Upper lobe of right lung (tissue), 1 donor: ENCODE results near the gene FGD5. TPM values are rescaled to one million over a fixed set of nuclear protein-coding genes. Genes with fewer than 3 reads are reported as not detected.
A peak's percentile ranks its signal among the peaks of the same experiment; 100 is the strongest.

ENCODE experiments used
- ATAC-seq: fragments of 200-7000 bp; cut with Tn5 transposase; one replicate; pipeline ENCODE4 v1.9.1; 2020; ENCODE audit warnings: mild to moderate bottlenecking, moderate library complexity
- DNase-seq: peaks from one replicate; pipeline ENCODE4 v3.0.0-alpha.2; 2020
- H3K27ac ChIP-seq: fragments of 200-600 bp; one replicate; pipeline ENCODE4 v1.8.0; 2022
- H3K27me3 ChIP-seq: fragments of 200-600 bp; one replicate; pipeline ENCODE4 v1.8.0; 2022; ENCODE audit warnings: mild to moderate bottlenecking
- H3K36me3 ChIP-seq: fragments of 200-600 bp; one replicate; pipeline ENCODE4 v1.8.0; 2022
- H3K4me1 ChIP-seq: fragments of 200-600 bp; one replicate; pipeline ENCODE4 v1.8.0; 2022
- H3K4me3 ChIP-seq: fragments of 200-600 bp; one replicate; pipeline ENCODE4 v1.8.0; 2022; ENCODE audit warnings: mild to moderate bottlenecking
- H3K9me3 ChIP-seq: fragments of 200-600 bp; one replicate; pipeline ENCODE4 v1.8.0; 2022
- intact Hi-C: fragments of 100-400 bp; cut with DNase I; formaldehyde crosslinking; loops from one replicate; pipeline ENCODE4 v1.11.0; 2022
- total RNA-seq: library from RNA; stranded (reverse); fragmentation: NEBNext Ultra II Directional; extraction: Animal tissue kit (Norgen Biotek cat#: 25700); gene quantifications from one replicate; pipeline ENCODE4 v1.2.1, GENCODE V29; 2021
- TF ChIP-seq, protein P1 (sequence below): fragments of 200-600 bp; IDR thresholded peaks from one replicate; pipeline ENCODE4 v1.8.0; 2022; ENCODE audit warnings: antibody characterized with exemption
- donor health status: DM: no; HTN: yes; CAD: no; lungs with severe emphysema.

Gene FGD5
- total RNA-seq, 1 donor from 2014 or later = 84.2 TPM

DNA sequence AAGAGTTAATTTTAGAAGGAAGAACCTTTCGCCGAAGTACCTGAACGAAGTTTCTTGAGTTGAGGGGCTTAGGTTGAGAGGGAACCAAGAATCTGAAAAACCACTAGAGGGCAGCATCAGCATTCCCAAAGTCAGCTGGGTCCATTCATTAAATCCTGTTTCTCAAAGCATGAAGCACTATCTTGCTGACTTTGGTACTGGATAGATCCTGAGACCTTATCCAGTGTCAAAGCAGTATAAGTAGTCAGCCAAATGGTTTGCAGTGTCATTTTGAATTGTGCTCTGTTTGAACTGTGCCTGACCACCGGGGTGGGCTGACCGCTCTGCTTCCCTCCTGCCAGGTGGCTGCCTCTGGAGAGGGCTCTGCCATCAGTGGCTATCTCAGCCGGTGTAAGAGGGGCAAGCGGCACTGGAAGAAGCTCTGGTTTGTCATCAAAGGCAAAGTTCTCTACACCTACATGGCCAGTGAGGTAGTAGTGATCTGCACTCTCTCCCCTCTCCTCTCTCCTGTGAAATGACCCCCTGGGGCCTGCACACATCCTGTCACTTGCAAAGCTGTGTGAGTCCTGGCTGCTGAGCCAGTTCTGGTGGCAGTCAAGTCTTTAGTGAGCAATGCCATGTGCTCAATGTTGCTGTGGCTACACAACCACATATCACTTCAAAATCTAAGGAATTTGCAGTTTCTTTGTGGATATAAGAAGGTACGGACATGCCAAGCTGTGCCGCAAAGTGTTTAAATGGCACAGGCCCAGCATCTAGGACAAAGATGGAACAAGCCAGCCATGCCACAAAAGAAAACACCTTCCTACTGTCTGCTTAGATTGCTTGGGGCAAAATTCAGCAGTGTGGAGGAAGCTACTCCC, 107.2 kb downstream of the FGD5 start:
- peak; percentile 44 for ATAC-seq
- peaks cover 10% of the 10 kb centered on the region for H3K36me3 ChIP-seq

DNA sequence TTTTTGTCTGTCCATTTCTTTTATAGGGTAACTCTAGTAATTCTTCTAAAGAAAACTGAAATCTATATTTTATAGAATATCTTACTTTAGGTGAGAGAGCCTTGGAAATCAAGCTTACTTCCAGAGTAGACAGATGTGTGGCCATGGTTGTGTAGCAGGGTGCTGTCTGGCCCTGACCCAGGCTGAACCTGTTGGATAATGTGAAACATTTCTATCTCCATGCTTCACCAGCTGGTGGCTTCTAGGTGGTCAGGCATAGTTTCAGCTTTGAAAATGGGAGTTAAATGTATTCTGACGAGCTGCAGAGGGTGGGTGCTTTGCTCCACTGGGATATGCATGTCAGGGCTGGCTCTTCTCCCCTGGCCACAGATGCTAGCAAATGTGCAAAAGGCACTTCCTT, 107.8 kb downstream of the FGD5 start:
- H3K27ac ChIP-seq = no peak overlapping the region
- peaks cover 10% of the 10 kb centered on the region for H3K36me3 ChIP-seq
- TF ChIP-seq, protein P1, sequence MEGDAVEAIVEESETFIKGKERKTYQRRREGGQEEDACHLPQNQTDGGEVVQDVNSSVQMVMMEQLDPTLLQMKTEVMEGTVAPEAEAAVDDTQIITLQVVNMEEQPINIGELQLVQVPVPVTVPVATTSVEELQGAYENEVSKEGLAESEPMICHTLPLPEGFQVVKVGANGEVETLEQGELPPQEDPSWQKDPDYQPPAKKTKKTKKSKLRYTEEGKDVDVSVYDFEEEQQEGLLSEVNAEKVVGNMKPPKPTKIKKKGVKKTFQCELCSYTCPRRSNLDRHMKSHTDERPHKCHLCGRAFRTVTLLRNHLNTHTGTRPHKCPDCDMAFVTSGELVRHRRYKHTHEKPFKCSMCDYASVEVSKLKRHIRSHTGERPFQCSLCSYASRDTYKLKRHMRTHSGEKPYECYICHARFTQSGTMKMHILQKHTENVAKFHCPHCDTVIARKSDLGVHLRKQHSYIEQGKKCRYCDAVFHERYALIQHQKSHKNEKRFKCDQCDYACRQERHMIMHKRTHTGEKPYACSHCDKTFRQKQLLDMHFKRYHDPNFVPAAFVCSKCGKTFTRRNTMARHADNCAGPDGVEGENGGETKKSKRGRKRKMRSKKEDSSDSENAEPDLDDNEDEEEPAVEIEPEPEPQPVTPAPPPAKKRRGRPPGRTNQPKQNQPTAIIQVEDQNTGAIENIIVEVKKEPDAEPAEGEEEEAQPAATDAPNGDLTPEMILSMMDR = no peak
- intact Hi-C loops = no loop called here
- no peak overlapping the region for H3K4me3 ChIP-seq
- ATAC-seq (no peak), DNase-seq (no peak)
- H3K27me3 ChIP-seq = no peaks in the 10 kb centered on the region
- H3K9me3 ChIP-seq = no peaks in the 10 kb centered on the region
- H3K4me1 ChIP-seq = no peaks in the 10 kb centered on the region

More for the DNA sequence above, 107.2 kb downstream of the FGD5 start:
- peaks cover 4% of the 10 kb centered on the region for H3K4me1 ChIP-seq
- no peak overlapping the region for H3K4me3 ChIP-seq
- peak; percentile 40 for DNase-seq
- H3K9me3 ChIP-seq = no peaks in the 10 kb centered on the region
- H3K27me3 ChIP-seq = no peaks in the 10 kb centered on the region
- intact Hi-C loops = no loop called here
- no peak overlapping the region for H3K27ac ChIP-seq
- TF ChIP-seq, protein P1 = peak; percentile 76

DNA sequence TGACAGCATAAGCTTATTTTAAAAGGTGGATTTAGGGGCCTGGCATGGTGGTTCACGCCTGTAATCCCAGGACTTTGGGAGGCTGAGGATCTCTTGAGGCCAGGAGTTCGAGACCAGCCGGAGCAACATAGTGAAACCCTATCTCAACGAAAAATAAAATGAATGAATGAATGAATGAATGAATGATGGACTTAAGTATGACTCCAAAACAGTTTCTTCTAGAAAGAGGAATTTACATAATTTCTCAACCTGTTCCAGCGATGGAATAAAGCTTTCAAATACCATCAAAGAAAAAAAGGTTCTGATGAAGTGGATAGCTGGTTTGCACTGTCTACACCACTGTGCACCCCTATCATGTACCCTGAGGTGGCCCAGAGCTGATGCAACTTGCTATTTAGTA, 108.5 kb downstream of the FGD5 start:
- H3K4me3 ChIP-seq = no peak overlapping the region
- H3K27me3 ChIP-seq = no peaks in the 10 kb centered on the region
- no peaks in the 10 kb centered on the region for H3K9me3 ChIP-seq
- H3K36me3 ChIP-seq = peaks cover 10% of the 10 kb centered on the region
- TF ChIP-seq, protein P1 = no peak
- DNase-seq = no peak
- H3K27ac ChIP-seq = no peak overlapping the region
- ATAC-seq = no peak
- H3K4me1 ChIP-seq = no peaks in the 10 kb centered on the region
- intact Hi-C loops = no loop called here

DNA sequence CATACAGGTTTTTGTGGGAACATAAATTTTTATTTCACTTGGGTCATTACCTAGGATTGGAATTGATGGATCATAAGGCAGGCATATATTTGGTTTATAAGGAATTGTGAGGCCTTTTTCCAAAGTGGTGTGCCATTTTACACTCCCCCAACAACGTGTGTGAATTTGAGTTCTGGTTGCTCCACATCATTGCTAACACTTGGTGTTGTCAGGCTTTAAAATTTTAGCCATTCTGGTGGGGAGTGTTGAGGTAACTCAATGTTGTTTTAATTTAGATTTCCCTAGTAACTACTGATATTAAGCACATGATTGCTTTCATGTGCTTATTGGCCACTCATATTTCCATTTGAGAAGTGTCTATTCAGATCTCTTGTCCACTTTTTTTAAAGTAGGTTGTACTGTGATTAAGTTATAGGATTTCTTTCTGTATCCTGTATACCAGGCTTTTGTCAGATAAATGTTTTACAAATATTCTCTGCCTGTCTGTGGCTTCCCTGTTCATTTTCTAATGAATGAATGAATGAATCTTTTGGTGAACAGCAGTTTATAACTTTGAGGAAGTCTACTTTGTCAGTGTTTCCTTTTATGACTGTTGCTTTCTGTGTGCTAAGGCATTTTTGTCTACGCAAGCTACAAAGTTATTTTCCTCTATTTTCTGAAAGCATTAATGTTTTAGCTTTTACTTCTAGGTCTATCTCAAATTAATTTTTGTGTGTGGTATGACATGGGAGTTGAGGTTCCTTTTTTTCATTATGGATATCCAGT, 110.7 kb downstream of the FGD5 start:
- no peak overlapping the region for H3K27ac ChIP-seq
- peaks cover 10% of the 10 kb centered on the region for H3K36me3 ChIP-seq
- ATAC-seq (no peak), DNase-seq (no peak)
- H3K9me3 ChIP-seq = no peaks in the 10 kb centered on the region
- intact Hi-C loops = no loop called here
- TF ChIP-seq, protein P1 = no peak
- no peak overlapping the region for H3K4me3 ChIP-seq
- H3K4me1 ChIP-seq = no peaks in the 10 kb centered on the region
- no peaks in the 10 kb centered on the region for H3K27me3 ChIP-seq

DNA sequence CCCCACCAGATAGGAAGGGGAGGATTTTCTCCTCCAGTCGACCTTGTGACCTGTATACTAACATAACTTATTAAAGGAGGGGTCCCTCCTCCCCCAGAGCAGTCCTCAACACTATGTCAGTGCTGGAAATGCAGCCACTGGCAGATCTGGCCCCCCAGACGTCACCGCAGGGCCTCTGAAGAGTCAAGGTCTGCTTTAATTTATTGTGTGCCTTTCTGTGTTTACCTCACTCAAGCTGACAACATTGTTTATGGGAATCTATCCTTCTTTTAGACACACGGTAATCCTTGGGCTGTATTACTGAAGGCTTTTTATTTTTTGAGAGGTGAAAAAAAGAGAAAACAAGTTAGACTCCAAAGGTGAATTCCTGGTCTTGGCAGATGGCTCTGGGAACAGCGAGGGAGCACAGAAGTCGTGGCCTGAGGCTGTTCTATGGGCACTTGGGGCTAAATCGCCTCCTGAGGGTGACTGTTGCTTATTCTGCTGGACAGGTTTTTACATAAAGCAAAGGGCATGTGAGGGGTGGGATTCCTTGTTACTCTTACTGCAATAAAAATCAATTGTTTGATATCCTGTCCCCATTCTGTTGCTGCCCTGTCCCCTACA, 115.2 kb downstream of the FGD5 start:
- no peak for ATAC-seq
- TF ChIP-seq, protein P1 = no peak
- Histone ChIP-seq H3K4me1 (no peaks in the 10 kb centered on the region), H3K4me3 (no peak overlapping the region), H3K27me3 (no peaks in the 10 kb centered on the region), H3K9me3 (no peaks in the 10 kb centered on the region), H3K36me3 (no peaks in the 10 kb centered on the region), H3K27ac (no peak overlapping the region)
- no peak for DNase-seq
- intact Hi-C loops = no loop called here
